ENCODE measurements around the gene VWDE.
"Not testable (repeated sequence)": the region's sequence is repeated elsewhere in the genome, so short reads cannot be mapped to it uniquely, and the experiment has no call there.

Gene VWDE

GRCh38 chr7:12403287-12404181 lies at the start of gene VWDE:
VWDE (minus strand) TSS chr7:12403865; CDS start chr7:12403716, 149 bp downstream.
- peak; percentile 97 for DNase-seq

DNA sequence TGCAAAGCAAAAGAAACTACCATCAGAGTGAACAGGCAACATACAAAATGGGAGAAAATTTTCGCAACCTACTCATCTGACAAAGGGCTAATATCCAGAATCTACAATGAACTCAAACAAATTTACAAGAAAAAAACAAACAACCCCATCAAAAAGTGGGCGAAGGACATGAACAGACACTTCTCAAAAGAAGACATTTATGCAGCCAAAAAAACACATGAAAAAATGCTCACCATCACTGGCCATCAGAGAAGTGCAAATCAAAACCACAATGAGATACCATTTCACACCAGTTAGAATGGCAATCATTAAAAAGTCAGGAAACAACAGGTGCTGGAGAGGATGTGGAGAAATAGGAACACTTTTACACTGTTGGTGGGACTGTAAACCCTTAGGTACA lies 49.5 kb upstream of the VWDE start:
- not testable (repeated sequence) for DNase-seq

- no peak for DNase-seq
Observed at GRCh38 chr7:12450615-12451014, 47.0 kb upstream of the VWDE start.

GRCh38 chr7:12444785-12445184 lies 41.1 kb upstream of the VWDE start:
- DNase-seq = no peak

DNA sequence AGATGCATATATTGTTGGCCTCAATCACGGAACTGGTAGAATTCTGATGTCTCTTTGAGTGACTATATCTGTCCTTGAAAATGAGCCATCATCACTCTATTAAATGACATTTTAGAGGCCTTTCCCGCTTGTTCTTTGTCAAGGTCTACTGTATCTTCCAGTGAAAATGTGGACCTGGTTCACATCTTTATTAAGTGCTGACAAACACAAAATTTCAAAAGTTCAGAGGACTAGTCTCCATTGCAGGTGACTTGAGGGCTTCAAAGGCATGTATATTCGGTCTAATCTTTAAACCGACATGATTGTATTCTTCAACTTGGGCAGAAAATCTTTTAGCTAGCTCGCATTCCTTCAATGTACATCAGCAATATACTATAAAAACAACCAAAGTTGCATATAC lies 36.6 kb upstream of the VWDE start:
- DNase-seq = no peak

GRCh38 chr7:12436896-12437535 lies 33.4 kb upstream of the VWDE start:
- peak; percentile 94 for DNase-seq

GRCh38 chr7:12436126-12436525 lies 32.5 kb upstream of the VWDE start:
- peak; percentile 72 for DNase-seq

DNA sequence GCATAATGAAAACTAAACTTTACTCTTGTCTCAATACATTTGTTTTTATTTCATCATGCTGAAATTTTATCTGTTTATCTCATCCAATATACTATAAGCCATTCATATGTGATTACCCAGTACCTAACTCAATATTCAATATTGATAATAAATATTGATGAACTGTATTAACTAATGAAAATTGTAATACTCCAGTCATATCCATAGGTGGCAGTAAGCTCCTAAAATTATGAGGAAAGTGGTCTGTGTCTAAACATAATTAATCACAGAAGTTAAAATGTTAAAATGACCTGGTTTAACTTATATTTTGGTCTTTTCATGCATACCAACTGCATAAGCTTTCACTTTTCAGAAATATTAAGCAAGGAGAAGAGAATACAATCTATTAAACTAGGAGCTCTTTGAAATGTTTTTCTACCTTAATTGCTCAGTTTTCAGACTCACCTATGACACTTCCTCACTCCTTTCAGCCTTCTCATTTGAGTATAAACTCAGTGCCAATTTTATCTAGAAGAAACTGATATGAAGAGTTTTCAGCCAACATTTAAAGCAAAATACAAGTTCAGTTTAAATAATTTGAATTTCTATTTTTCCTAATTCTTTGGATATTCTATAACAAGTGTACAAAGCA lies 30.5 kb upstream of the VWDE start:
- peak; percentile 64 for DNase-seq

- DNase-seq = no peak
Observed at GRCh38 chr7:12431886-12432556, 28.4 kb upstream of the VWDE start.

DNA sequence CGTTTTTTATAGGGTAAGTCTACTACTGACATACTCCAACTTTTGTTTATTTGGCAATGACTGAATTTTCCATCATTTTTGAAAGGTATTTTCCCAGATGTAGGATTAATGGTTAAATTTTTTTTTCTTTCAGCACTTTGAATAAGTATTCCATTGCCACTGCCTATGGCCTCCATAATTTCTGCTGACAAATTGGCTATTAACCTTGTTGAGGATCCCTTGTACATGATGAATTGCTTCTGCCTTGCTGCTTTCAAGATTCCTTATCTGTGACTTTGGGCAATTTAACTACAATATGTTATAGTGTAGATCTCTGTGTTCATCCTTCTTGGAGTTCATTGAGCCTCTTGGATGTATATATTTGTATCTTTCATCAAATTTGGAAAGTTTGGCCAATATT lies 21.6 kb upstream of the VWDE start:
- DNase-seq = no peak

GRCh38 chr7:12423997-12424745 lies 20.5 kb upstream of the VWDE start:
- no peak for DNase-seq

GRCh38 chr7:12423355-12423996 lies 19.8 kb upstream of the VWDE start:
- no peak for DNase-seq

GRCh38 chr7:12422554-12423320 lies 19.1 kb upstream of the VWDE start:
- no peak for DNase-seq

DNA sequence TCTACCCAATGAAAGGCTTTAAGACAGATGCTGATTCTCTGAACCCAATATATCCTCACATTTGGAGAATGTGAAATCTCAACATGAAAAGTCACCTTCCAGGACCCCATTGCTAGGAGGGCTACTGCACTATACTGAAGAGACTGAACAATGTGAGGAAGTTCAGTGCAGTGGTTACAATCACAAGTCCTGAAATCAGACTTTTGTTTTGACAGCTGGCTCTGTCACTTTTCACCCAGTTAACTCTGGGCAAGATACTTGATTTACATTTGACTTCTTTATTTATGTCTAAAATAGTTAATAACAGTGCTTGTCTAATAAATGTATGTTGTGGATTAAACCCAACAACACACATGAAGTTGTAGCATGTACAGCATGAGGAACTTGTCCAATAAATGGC lies 14.8 kb upstream of the VWDE start:
- no peak for DNase-seq

DNA sequence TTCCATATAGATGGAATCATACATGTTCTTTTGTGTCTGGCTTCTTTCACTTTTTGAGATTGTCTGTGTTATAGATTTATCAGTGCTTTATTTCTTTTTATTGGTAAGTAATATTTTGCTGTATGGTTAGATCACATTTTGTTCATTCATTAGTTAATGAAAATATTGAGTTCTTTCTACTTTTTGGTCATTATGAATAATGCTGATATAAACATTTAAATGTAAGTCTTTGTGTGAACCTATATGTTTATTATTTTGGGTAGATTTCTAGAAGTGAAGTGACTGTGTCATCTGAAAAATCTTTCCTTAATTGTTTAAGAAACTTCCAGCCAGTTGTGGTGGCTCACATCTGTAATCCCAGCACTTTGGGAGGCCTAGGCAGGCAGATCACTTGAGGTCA lies 11.4 kb upstream of the VWDE start:
- DNase-seq = no peak

GRCh38 chr7:12412407-12412806 lies 8.7 kb upstream of the VWDE start:
- DNase-seq = no peak

- no peak for DNase-seq
Observed at GRCh38 chr7:12410523-12410922, 6.9 kb upstream of the VWDE start.

- no peak for DNase-seq
Observed at GRCh38 chr7:12409097-12409711, 5.5 kb upstream of the VWDE start.

GRCh38 chr7:12407652-12408051 lies 4.0 kb upstream of the VWDE start:
- not testable (repeated sequence) for DNase-seq

- no peak for DNase-seq
Observed at GRCh38 chr7:12402365-12402725, 1.3 kb downstream of the VWDE start.

All from NCI-H1092 treated with DMSO at 0.1 percent for 48 hours (cell line).